HG02852 (cell line): ENCODE measurements around the gene COL9A3.

ENCODE experiments used
- ATAC-seq: cut with Tn5 transposase; IDR thresholded peaks from one replicate; pipeline ENCODE4 v1.9.1; 2021; ENCODE audit warnings: mild to moderate bottlenecking, moderate library complexity; ENCODE audit not compliant: unreplicated experiment

The COL9A3 gene

GRCh38 chr20:62822239-62822787 lies 5.5 kb downstream of the COL9A3 start:
- no peak for ATAC-seq

GRCh38 chr20:62822788-62823651 lies 6.2 kb downstream of the COL9A3 start:
- ATAC-seq, result no peak

GRCh38 chr20:62823688-62824475 lies 7.0 kb downstream of the COL9A3 start:
- no peak for ATAC-seq

- ATAC-seq, result no peak
These were observed 7.9 kb downstream of the COL9A3 start for GRCh38 chr20:62824476-62825332.

- ATAC-seq, result no peak
These were observed 8.6 kb downstream of the COL9A3 start for GRCh38 chr20:62825333-62825985.

- no peak for ATAC-seq
These were observed 9.3 kb downstream of the COL9A3 start for GRCh38 chr20:62825986-62826645.

- ATAC-seq, result no peak
These were observed 9.9 kb downstream of the COL9A3 start for GRCh38 chr20:62826646-62827310.

- no peak for ATAC-seq
These were observed 10.6 kb downstream of the COL9A3 start for GRCh38 chr20:62827311-62828038.

- no peak for ATAC-seq
These were observed 11.2 kb downstream of the COL9A3 start for GRCh38 chr20:62828051-62828450.

- no peak for ATAC-seq
These were observed 11.8 kb downstream of the COL9A3 start for GRCh38 chr20:62828511-62829230.

- ATAC-seq, result no peak
These were observed 12.7 kb downstream of the COL9A3 start for GRCh38 chr20:62829231-62830230.

- ATAC-seq, result no peak
These were observed 13.4 kb downstream of the COL9A3 start for GRCh38 chr20:62830251-62830650.

- no peak for ATAC-seq
These were observed 14.0 kb downstream of the COL9A3 start for GRCh38 chr20:62830821-62831220.

- no peak for ATAC-seq
These were observed 14.5 kb downstream of the COL9A3 start for GRCh38 chr20:62831361-62831788.

- no peak for ATAC-seq
These were observed 15.0 kb downstream of the COL9A3 start for GRCh38 chr20:62831854-62832211.

- peak; percentile 48 for ATAC-seq
These were observed 15.5 kb downstream of the COL9A3 start for GRCh38 chr20:62832212-62832922.
